OCI-LY1 (cell line): ENCODE measurements around the gene EPHA4.

Source experiments
- EZH2 ChIP-seq: fragments of 200-600 bp; sonication (generic), shearing (Covaris generic); IDR thresholded peaks from 2 replicates; pipeline ENCODE4 v1.8.0; 2017; ENCODE audit warnings: borderline replicate concordance, mixed run types, mild to moderate bottlenecking, antibody characterized with exemption, low read length, moderate library complexity, mixed read lengths
- TF ChIP-seq, protein P1 (sequence below): fragments of 200-600 bp; sonication (generic), shearing (Covaris generic); IDR thresholded peaks from 2 replicates; pipeline ENCODE4 v1.5.1; 2017; ENCODE audit warnings: mild to moderate bottlenecking, antibody characterized with exemption, low read length, moderate library complexity, mixed read lengths

DNA sequence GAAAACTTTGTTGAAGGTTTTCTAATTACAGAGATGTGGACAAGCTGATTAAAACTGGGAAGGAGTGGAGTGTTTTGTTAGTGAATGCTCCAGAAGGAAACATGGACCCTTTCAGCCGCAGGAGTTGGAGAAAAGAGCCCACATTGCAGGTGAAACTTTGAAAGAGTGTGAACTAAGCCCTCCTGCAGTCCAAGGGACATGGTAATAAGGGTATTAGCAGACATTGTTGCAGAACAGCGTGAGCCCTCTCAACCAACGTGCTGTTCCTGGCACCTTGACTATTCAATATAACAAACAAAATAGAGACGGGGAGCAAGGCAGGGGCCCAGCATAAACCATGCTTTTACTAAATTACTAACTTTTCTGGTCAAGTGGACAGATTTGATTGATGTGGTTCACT, 122.7 kb downstream of the EPHA4 start:
- TF ChIP-seq, protein P1, sequence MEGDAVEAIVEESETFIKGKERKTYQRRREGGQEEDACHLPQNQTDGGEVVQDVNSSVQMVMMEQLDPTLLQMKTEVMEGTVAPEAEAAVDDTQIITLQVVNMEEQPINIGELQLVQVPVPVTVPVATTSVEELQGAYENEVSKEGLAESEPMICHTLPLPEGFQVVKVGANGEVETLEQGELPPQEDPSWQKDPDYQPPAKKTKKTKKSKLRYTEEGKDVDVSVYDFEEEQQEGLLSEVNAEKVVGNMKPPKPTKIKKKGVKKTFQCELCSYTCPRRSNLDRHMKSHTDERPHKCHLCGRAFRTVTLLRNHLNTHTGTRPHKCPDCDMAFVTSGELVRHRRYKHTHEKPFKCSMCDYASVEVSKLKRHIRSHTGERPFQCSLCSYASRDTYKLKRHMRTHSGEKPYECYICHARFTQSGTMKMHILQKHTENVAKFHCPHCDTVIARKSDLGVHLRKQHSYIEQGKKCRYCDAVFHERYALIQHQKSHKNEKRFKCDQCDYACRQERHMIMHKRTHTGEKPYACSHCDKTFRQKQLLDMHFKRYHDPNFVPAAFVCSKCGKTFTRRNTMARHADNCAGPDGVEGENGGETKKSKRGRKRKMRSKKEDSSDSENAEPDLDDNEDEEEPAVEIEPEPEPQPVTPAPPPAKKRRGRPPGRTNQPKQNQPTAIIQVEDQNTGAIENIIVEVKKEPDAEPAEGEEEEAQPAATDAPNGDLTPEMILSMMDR: no peak
- no peak for TF ChIP-seq EZH2
